Measurements from ENCODE around the gene IFT43. TPM values are rescaled to one million over a fixed set of nuclear protein-coding genes. Genes with fewer than 3 reads are reported as not detected.

IFT43 gene
- total and polyA plus RNA-seq, 9 of the 15 experiments (the other 6 are each of a cell fraction or from before 2014, with no cell fraction given), result 4.9 to 12.8 (median 8.0) TPM

DNA sequence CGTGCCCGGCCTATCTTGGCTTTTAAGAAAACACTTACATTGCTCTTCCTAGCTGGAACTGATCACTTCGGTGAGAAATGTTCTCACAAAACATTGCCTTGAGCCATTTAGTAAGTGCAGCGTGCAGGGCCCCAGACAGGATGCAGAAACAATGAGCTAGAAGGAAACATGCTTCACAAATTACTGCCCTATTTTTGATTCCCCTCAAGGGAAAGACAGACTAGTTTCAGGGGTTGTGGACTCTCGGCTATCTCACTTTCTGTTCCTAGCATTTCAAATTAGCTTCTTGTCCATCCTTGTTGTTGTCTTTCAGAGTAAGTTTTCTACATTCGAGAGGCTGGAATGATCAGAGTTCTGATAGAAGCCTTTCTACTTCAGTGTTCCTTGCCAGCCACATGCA, 25.3 kb upstream of the IFT43 start:
- Histone ChIP-seq H3K4me3 (no peak overlapping the region), H3K4me2 (ENCODE audit: insufficient read depth, low read length) (no peak overlapping the region), H3K79me2 (ENCODE audit: control insufficient read depth, insufficient read depth, low read length) (no peaks in the 10 kb centered on the region), H3K9me3 (replicated peaks; ENCODE audit: control insufficient read depth, insufficient read depth, low read depth, low read length) (no peaks in the 10 kb centered on the region), H3K9me1 (ENCODE audit: control insufficient read depth, insufficient read depth, low read length) (no peaks in the 10 kb centered on the region), H3K4me1 (replicated peaks in 1 of 2; ENCODE audit: control insufficient read depth in 2 of 2, insufficient read depth in 2 of 2, low read length in 2 of 2) (peaks cover 0 to 2% of the 10 kb centered on the region in 2 experiments; a peak in 2 of 5 replicates), H3K36me3 (ENCODE audit: control insufficient read depth, insufficient read depth, low read length) (no peaks in the 10 kb centered on the region), H3K27ac (ENCODE audit: extremely low read depth, low read depth, low read length) (no peak overlapping the region), H3K9ac (ENCODE audit: insufficient read depth in 1 of 2, low read depth in 2 of 2, low read length in 2 of 2) (no peak overlapping the region), H4K20me1 (replicated peaks; ENCODE audit: control insufficient read depth, insufficient read depth, low read length) (no peaks in the 10 kb centered on the region), H3K27me3 (ENCODE audit: control insufficient read depth in 2 of 2, insufficient read depth in 2 of 2, low read length in 2 of 2) (no peaks in the 10 kb centered on the region), H2AFZ (ENCODE audit: low read depth, low read length) (no peak overlapping the region)
- CTCF ChIA-PET (ENCODE audit: low intra/inter-chr PET ratio), result no interaction called here
- WGBS (ENCODE audit: insufficient coverage, low coverage, missing lambda C conversion rate), result 75% methylated on average over 6 of the region's 6 CpGs
- ATAC-seq (no peak), DNase-seq (ENCODE audit: extremely low read depth in 1 of 4, low spot score in 3 of 4) (no peak), FAIRE-seq (no peak)
- POLR2A ChIA-PET, result interaction anchor here (0.7 kb wide), 1 partner anchor 99 kb away, joined by 4 read pairs; no protein-coding TSS in a partner anchor
- BruUV-seq (replicated peaks), result no TSS peak
- in situ Hi-C loops (cut with MboI) (no loop called here), intact Hi-C loops (cut with micrococcal nuclease) (no loop called here)
- TF ChIP-seq SETDB1 (IDR thresholded peaks at IDR 0.05; ENCODE audit: low read length), result no peak
- no peak for TF ChIP-seq BRCA1 (IDR thresholded peaks at IDR 0.05)
- TF ChIP-seq BRCA1 (CRISPR knock-in tag; IDR thresholded peaks at IDR 0.05), result no peak
- no peak for TF ChIP-seq SMAD4 (CRISPR knock-in tag; conservative IDR thresholded peaks at IDR 0.05)
- no peak for TF ChIP-seq CBX5 (IDR thresholded peaks at IDR 0.05; ENCODE audit: borderline replicate concordance, low read depth)
- TF ChIP-seq KAT2B (IDR thresholded peaks at IDR 0.05; ENCODE audit: low read depth, low read length), result no peak
- TF ChIP-seq HSF4 (CRISPR knock-in tag; IDR thresholded peaks at IDR 0.05; ENCODE audit: borderline replicate concordance), result no peak
- no peak for TF ChIP-seq SRF (CRISPR knock-in tag; IDR thresholded peaks at IDR 0.05)
- TF ChIP-seq, protein P1, sequence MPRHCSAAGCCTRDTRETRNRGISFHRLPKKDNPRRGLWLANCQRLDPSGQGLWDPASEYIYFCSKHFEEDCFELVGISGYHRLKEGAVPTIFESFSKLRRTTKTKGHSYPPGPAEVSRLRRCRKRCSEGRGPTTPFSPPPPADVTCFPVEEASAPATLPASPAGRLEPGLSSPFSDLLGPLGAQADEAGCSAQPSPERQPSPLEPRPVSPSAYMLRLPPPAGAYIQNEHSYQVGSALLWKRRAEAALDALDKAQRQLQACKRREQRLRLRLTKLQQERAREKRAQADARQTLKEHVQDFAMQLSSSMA (CRISPR knock-in tag; IDR thresholded peaks at IDR 0.05), result no peak
- TF ChIP-seq, protein P2, sequence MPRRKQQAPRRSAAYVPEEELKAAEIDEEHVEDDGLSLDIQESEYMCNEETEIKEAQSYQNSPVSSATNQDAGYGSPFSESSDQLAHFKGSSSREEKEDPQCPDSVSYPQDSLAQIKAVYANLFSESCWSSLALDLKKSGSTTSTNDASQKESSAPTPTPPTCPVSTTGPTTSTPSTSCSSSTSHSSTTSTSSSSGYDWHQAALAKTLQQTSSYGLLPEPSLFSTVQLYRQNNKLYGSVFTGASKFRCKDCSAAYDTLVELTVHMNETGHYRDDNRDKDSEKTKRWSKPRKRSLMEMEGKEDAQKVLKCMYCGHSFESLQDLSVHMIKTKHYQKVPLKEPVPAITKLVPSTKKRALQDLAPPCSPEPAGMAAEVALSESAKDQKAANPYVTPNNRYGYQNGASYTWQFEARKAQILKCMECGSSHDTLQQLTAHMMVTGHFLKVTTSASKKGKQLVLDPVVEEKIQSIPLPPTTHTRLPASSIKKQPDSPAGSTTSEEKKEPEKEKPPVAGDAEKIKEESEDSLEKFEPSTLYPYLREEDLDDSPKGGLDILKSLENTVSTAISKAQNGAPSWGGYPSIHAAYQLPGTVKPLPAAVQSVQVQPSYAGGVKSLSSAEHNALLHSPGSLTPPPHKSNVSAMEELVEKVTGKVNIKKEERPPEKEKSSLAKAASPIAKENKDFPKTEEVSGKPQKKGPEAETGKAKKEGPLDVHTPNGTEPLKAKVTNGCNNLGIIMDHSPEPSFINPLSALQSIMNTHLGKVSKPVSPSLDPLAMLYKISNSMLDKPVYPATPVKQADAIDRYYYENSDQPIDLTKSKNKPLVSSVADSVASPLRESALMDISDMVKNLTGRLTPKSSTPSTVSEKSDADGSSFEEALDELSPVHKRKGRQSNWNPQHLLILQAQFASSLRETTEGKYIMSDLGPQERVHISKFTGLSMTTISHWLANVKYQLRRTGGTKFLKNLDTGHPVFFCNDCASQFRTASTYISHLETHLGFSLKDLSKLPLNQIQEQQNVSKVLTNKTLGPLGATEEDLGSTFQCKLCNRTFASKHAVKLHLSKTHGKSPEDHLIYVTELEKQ (CRISPR knock-in tag; IDR thresholded peaks at IDR 0.05), result no peak
- no peak for TF ChIP-seq TCF3 (CRISPR knock-in tag; IDR thresholded peaks at IDR 0.05)

All from K562 (cell line).